ACHN (cell line): ENCODE results near the gene PROSER2.

Experiments
- DNase-seq: peaks from one replicate; pipeline ENCODE4 v3.0.0-alpha.2; 2015
- in situ Hi-C: cut with HindIII; loops from 2 replicates; pipeline ENCODE4 v1.10.0; 2017; ENCODE audit warnings: low sequenced_read_pairs, low pct_ligation_motif_present, low pct_unique_long_range_greater_than_20kb

The PROSER2 gene

GRCh38 chr10:11919271-11919670, 96.1 kb downstream of the PROSER2 start:
- DNase-seq, result no peak
- in situ Hi-C loops, result no loop called here
